Stimulated activated CD4-positive, alpha-beta T cell treated with anti-CD3 and anti-CD28 coated beads, TNF-alpha, amount 100 ng/mL, for 24 hours (primary cell): ENCODE results near the gene THBS3.
A peak's percentile ranks its signal among the peaks of the same experiment; 100 is the strongest.
"Not testable (repeated sequence)": the region's sequence is repeated elsewhere in the genome, so short reads cannot be mapped to it uniquely, and the experiment has no call there.

Experiments used
- DNase-seq, 3 experiments: peaks; one replicate each; pipeline ENCODE4 v3.0.0-alpha.2; 2020; ENCODE audit warnings: low read depth in 3 of 3

THBS3 gene

DNA sequence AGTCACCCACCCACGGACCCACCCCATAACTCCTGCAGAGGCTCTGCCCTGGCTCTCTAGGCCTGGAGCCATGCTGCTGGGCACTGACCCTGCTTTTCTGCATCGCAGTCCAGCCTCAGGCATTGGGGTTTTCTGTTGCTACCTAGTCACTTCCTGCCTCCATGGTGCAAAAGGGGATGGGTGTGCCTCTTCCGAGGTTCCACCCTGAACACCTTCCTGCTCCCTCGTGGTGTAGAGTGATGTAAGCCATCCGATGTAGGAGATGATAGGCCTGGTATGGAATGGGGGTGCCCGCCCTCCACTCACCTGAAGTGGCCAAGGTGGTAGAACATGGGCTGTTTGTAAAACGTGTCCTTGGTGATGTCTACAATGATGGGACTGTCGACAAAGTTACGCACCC is 27.7 kb upstream of the THBS3 start:
- not testable (repeated sequence) for DNase-seq

DNA sequence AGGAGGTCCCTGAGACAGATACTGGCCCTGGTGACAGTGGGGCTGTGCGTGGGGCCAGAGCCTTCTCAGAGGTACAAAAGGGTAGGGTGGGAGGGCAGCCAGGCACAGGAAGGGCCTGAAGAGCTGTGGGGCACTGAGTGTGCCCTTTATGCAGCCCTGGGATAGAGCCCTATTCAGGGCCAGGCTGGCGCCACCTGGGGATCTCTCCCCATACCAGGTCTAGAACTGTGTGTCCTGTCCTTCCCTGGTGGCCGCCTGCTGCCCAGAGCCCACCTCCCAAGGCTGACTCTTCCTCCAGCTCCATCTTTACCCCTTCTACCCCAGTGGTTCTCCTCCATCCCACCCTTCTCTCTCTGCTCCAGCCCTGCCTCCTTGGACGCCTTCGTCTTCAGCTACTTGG is 25.8 kb upstream of the THBS3 start:
- not testable (repeated sequence) for DNase-seq

DNA sequence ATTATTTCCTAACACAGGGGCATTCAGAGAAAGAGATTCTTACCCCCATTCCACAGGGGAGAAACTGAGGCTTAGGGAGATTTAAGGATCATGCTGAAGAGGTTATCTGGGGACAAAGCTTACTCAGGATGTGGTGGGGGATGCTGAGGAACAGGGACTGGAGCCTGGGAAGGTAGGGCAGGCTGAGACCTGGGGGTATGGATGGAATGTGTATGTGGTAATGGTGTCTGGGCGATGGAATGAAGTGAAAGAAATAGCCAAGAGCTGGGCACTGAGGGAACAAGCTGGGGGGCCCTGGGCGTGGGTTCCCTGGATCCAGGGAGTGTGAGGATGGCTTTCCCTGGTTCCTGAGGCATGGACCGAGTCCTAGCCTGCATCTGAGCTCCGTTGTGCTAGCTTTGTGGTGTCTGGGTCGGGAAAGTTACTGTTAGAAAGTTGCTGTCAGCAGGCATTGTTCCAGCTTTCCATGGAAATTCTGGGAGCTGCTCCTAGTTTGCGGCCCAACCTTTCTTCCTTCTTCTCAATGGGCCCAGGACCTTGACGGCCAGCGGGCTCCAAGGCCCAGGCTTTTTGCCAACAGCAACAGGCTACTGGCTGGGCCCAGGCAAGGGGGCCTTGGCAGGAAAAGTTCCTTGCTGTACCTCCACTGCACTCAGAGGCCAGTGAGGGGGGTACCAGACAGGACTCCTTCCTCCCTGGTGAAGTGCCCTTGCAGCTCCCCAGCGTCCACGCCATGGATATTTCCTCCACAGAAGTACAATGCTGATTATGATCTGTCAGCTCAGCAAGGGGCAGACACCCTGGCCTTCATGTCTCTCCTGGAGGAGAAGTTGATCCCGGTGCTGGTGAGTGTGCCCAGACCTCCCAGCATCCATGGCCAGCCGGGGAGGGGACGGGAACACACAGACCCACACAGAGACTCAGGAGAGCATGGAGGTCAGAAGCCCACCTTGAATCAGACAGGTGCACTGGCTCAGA is 24.6 kb upstream of the THBS3 start:
- DNase-seq, result not testable (repeated sequence)

DNA sequence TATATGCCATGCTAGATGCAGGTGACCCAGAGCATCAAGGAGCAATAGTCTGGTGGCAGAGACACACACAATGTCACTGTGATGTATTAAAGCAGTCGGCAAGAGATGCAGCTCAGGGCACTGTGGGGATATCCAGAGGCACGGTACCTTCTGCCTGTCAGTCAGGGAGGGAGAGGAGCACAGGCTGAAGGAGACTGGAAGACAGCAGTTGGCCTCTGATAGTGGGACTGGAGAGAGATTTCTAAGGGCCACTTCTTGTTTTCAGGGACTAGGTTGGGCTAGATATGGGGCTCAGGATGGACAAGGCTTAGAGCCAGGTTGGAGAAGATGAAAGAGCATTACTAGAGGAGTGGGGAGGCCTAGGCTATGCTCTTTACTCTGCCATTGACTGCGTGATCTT is 23.6 kb upstream of the THBS3 start:
- not testable (repeated sequence) for DNase-seq

GRCh38 chr1:155228096-155228427 is 20.4 kb upstream of the THBS3 start:
- DNase-seq, result no peak

GRCh38 chr1:155227261-155228095 is 19.8 kb upstream of the THBS3 start:
- DNase-seq, result peak; percentile 97 to 99 (median 97)

DNA sequence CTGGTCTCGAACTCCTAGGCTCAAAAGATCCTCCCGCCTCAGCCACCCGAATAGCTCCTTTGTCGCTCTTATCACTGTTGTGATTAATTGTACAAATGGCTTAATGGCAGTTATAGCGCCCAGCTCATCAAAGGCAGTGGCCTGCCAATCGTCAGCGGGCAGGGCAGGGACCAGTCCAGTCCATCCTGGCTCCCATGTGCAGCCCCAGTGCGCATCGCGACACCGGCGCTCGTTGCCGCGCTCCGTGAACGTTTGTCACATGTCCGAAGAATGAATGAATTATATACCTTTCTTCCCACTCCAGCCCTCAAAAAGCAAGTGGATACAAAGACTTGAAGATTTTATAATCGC is 19.2 kb upstream of the THBS3 start:
- peak in 2 of 3 experiments; percentile 20 to 50 for DNase-seq

- DNase-seq, result peak in 2 of 3 experiments; percentile 69 to 81
Observed at GRCh38 chr1:155226188-155226909, 18.7 kb upstream of the THBS3 start.

- not testable (repeated sequence) for DNase-seq
Observed at GRCh38 chr1:155225404-155225759, 17.7 kb upstream of the THBS3 start.

DNA sequence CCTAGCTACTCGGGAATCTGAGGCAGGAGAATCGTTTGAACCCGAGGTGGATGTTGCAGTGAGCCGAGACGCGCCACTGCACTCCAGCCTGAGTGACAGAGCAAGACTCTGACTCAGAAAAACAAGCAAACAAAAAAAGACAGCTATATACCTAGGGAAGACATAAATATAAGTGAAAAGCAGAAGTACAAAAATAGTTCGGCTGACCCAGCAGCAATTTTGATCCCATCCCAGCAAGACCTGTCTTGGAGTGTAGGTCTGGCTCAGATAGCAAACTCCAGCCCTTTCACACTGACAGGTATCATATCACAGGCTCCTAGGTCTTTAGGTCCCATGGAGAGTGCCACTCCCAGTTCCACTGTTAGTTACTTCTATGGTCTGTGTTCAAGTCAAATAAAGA is 15.3 kb upstream of the THBS3 start:
- no peak for DNase-seq

DNA sequence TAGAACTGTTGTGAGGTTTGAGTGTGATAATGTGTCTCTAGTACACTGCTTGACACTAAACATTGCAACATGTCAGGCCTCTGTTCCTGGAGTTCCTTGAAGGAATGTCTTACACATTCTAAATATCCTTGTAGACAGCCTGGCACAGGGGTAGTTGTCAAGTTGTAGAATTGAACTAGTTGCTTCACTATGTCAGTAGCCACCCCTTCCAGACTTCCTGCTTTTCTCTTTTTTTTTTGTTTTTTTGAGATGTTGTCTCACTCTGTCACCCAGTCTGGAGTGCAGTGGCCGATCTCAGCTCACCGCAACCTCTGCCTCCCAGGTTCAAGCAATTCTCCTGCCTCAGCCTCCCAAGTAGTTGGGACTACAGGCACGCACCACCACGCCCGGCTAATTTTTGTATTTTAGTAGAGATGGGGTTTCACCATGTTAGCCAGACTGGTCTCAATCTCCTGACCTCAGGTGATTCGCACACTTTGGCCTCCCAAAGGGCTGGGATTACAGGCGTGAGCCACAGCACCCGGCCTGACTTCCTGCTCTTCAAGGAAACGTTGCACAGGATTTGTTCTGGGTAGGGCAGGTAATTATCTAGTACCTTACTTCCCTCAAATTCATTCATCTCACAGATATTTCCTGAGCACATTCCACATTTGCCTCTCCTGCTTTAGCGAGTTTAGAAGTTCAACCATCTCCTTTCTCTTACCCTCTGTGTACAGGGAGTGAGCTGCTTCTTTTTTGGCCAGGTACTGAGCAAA is 12.7 kb upstream of the THBS3 start:
- not testable (repeated sequence) for DNase-seq

GRCh38 chr1:155219592-155220031 is 11.9 kb upstream of the THBS3 start:
- DNase-seq, result no peak

DNA sequence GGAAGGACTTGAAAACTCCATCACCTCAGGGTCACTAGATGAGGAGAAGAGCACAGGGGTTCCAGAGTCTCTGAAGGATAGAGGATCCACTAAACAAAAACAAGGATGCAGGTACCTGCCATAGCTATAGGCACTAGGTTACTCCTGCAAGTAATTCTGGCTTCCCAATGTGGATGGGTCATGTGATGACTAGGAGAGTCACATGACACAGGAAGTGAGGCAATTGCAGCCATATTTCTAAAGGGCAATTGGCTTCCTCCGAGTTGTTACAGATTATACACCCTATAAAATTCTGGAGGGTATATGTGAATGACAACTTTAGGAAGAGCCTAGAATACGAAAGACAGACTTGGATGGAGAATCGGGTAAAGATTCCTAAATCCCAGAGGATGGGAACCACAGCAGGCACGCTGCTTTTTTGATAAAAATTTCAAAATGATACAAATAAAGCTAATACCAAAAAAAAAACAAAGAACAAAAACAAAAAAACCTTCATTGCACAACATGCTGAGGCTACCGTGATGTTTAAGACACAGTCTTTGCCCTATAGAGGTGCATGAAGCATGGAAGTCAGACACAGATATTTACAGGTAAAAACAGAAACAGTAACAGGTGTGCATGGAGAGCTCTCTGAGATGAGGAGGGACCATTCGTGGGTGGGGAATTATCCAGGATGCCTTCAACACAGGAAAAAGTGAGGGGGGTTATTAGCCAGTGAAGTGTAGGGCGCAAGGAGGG is 11.3 kb upstream of the THBS3 start:
- DNase-seq, result no peak

- not testable (repeated sequence) for DNase-seq
Observed at GRCh38 chr1:155214702-155215101, 7.0 kb upstream of the THBS3 start.

DNA sequence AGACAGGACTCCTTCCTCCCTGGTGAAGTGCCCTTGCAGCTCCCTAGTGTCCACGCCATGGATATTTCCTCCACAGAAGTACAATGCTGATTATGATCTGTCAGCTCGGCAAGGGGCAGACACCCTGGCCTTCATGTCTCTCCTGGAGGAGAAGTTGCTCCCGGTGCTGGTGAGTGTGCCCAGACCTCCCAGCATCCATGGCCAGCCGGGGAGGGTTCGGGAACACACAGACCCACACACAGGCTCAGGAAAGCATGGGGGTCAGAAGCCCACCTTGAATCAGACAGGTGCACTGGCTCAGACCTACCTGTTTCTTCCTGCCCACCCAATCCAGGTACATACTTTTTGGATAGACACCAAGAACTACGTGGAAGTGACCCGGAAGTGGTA is 4.3 kb upstream of the THBS3 start:
- not testable (repeated sequence) for DNase-seq

GRCh38 chr1:155211381-155212050 is 3.8 kb upstream of the THBS3 start:
- not testable (repeated sequence) for DNase-seq

DNA sequence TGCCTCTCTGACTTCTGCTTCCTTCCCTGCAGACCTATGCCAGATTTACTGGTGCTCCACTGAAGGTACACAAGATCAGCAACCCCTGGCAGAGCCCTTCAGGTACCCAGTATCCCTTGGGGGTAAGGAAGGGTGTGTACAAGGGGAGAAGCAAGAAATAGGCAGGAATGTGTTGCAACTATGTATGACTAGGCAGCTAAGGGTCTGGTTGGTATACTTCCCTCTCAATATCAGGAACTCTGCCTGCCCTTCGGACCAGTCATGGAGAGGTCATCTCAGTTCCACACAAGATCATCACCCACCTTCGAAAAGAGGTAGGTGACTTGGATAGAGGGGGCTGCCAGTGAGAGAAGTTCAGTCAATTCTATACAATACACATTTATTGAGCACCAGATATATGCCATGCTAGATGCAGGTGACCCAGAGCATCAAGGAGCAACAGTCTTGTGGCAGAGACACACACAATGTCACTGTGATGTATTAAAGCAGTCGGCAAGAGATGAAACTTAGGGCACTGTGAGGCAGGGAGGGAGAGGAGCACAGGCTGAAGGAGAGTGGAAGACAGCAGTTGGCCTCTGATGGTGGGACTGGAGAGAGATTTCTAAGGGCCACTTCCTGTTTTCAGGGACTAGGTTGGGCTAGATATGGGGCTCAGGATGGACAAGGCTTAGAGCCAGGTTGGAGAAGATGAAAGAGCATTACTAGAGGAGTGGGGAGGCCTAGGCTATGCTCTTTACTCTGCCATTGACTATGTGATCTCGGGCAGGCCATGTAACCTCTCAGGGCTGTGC is 2.8 kb upstream of the THBS3 start:
- no peak for DNase-seq

GRCh38 chr1:155209312-155209721 is 1.6 kb upstream of the THBS3 start:
- DNase-seq, result no peak
